ENCODE data around the gene GALNT7.

GALNT7 gene

DNA sequence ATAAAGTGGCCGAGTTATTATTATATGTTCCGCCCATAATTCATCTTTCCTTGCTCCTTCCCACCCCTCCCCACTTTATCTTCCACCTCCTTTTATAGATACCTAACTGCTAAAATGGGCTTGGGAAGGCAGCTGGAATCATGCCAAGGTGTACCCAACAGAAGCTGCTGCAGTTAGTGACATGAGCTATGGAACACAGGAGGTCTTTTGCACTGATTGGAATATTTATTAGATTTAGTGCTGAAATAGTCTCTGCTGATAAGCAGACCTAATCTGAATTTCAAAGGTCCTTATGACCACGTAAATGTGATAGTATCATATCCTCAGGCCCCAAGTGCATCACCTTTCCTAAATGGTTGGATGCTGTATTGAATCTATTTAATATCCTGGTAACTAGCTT is 100.7 kb downstream of the GALNT7 start:
- TF ChIP-seq, protein P1, sequence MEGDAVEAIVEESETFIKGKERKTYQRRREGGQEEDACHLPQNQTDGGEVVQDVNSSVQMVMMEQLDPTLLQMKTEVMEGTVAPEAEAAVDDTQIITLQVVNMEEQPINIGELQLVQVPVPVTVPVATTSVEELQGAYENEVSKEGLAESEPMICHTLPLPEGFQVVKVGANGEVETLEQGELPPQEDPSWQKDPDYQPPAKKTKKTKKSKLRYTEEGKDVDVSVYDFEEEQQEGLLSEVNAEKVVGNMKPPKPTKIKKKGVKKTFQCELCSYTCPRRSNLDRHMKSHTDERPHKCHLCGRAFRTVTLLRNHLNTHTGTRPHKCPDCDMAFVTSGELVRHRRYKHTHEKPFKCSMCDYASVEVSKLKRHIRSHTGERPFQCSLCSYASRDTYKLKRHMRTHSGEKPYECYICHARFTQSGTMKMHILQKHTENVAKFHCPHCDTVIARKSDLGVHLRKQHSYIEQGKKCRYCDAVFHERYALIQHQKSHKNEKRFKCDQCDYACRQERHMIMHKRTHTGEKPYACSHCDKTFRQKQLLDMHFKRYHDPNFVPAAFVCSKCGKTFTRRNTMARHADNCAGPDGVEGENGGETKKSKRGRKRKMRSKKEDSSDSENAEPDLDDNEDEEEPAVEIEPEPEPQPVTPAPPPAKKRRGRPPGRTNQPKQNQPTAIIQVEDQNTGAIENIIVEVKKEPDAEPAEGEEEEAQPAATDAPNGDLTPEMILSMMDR (IDR thresholded peaks at IDR 0.05; ENCODE audit: low read depth, low read length) = no peak
- H3K4me3 ChIP-seq (ENCODE audit: low read depth, low read length) = no peak overlapping the region

GRCh38 chr4:173270312-173271027 is 101.9 kb downstream of the GALNT7 start:
- H3K4me3 ChIP-seq (ENCODE audit: low read depth, low read length) = no peak overlapping the region
- TF ChIP-seq, protein P1 (IDR thresholded peaks at IDR 0.05; ENCODE audit: low read depth, low read length) = no peak

- TF ChIP-seq, protein P1 (IDR thresholded peaks at IDR 0.05; ENCODE audit: low read depth, low read length) = no peak
- no peak overlapping the region for H3K4me3 ChIP-seq (ENCODE audit: low read depth, low read length)
These were observed 103.7 kb downstream of the GALNT7 start for GRCh38 chr4:173272314-173272713.

GRCh38 chr4:173272996-173273395 is 104.4 kb downstream of the GALNT7 start:
- TF ChIP-seq, protein P1 (IDR thresholded peaks at IDR 0.05; ENCODE audit: low read depth, low read length) = no peak
- no peak overlapping the region for H3K4me3 ChIP-seq (ENCODE audit: low read depth, low read length)

DNA sequence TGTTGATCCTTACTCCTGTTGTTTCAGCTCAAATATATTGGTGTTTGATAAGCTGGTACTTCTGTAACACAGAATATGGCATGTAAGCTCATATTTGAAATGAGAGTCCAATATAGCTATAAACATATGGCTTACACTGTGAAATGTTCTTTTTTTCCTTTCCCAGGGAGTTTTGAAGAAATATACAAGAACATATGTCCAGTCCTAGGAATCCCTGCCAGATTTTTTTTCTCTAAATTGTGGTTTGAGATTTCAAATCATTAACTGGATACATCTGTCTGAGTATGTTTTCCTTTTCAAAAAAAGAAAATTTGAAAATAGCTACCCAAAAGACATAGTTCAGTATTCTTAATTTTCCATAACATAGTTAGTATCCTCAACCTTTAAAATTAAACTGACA is 105.3 kb downstream of the GALNT7 start:
- H3K4me3 ChIP-seq (ENCODE audit: low read depth, low read length) = no peak overlapping the region
- TF ChIP-seq, protein P1 (IDR thresholded peaks at IDR 0.05; ENCODE audit: low read depth, low read length) = no peak

- TF ChIP-seq, protein P1 (IDR thresholded peaks at IDR 0.05; ENCODE audit: low read depth, low read length) = no peak
- no peak overlapping the region for H3K4me3 ChIP-seq (ENCODE audit: low read depth, low read length)
These were observed 106.1 kb downstream of the GALNT7 start for GRCh38 chr4:173274744-173275143.

DNA sequence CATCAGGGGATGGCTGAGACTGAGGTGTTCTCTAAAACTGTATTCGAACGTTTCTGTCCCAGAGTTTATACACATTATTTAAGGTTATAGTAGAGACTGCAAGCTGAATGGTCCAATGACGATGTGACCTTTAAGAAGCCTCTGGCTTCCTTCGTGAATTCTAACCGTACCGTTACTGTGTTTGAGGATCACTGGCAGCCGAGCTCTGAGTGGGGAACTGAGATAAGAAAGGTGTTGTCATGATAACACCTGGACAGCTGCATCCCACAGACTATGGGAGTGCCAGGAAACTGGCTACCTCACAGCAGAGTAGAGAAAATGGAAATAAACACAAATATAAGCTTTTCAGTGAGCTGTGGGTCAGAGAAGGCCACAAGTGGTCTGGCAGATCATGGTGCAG is 106.5 kb downstream of the GALNT7 start:
- TF ChIP-seq, protein P1 (IDR thresholded peaks at IDR 0.05; ENCODE audit: low read depth, low read length) = no peak
- H3K4me3 ChIP-seq (ENCODE audit: low read depth, low read length) = no peak overlapping the region

All from WI38 (cell line).